K562 (cell line): ENCODE measurements around the gene RPS10. TPM values are rescaled to one million over a fixed set of nuclear protein-coding genes. Genes with fewer than 3 reads are reported as not detected.
A peak's percentile ranks its signal among the peaks of the same experiment; 100 is the strongest.

Experiments
- CBX8 ChIP-seq: fragments of 200-600 bp; sonication (generic); IDR thresholded peaks from 2 replicates; pipeline ENCODE4 v1.6.1; 2012; ENCODE audit warnings: borderline replicate concordance, mixed run types, low read depth, mild to moderate bottlenecking, moderate library complexity, mixed read lengths, low read length, control low read depth, inconsistent platforms; ENCODE audit not compliant: poor library complexity, severe bottlenecking; ENCODE audit errors: extremely low read depth
- CREB1 ChIP-seq, 2 experiments: sonication (generic) in 1 of 2; formaldehyde crosslinking in 1 of 2; IDR thresholded peaks; 2 replicates each; pipeline versions ENCODE4 v1.6.1 to v1.8.0; 2012 to 2022; ENCODE audit warnings: inconsistent platforms in 1 of 2, mild to moderate bottlenecking in 1 of 2, missing genetic modification reagents in 1 of 2, moderate library complexity in 1 of 2
- E4F1 ChIP-seq: fragments of 250-450 bp; sonication (Bioruptor Pico); IDR thresholded peaks from 2 replicates; pipeline ENCODE4 v1.5.0; 2021; ENCODE audit warnings: mild to moderate bottlenecking, borderline replicate concordance
- FOXJ3 ChIP-seq: sonication (generic); formaldehyde crosslinking; IDR thresholded peaks from 2 replicates; pipeline ENCODE4 v1.4.0; 2020; ENCODE audit warnings: mild to moderate bottlenecking, missing genetic modification reagents
- HLTF ChIP-seq: fragments of 450-650 bp; IDR thresholded peaks from 2 replicates; pipeline ENCODE4 v1.6.1; 2016
- HMGXB4 ChIP-seq: sonication (generic); formaldehyde crosslinking; IDR thresholded peaks from 2 replicates; pipeline ENCODE4 v1.8.1; 2023; ENCODE audit warnings: mild to moderate bottlenecking, missing genetic modification reagents
- HNRNPLL ChIP-seq: fragments of 200-400 bp; formaldehyde crosslinking; IDR thresholded peaks from 2 replicates; pipeline ENCODE4 v1.6.1; 2017; ENCODE audit warnings: low read length, low read depth, mild to moderate bottlenecking; ENCODE audit not compliant: poor library complexity, severe bottlenecking
- KDM2B ChIP-seq: fragments of 250-450 bp; sonication (Bioruptor Pico); IDR thresholded peaks from 2 replicates; pipeline ENCODE4 v1.8.0; 2021; ENCODE audit warnings: mild to moderate bottlenecking, moderate library complexity
- MEF2A ChIP-seq: IDR thresholded peaks from 2 replicates; pipeline ENCODE4 v1.6.1; 2011; ENCODE audit warnings: low read depth, mild to moderate bottlenecking, low read length, moderate library complexity; ENCODE audit not compliant: control insufficient read depth
- NR4A1 ChIP-seq, 2 experiments: fragments of 250-450 bp in 1 of 2; fragments of 450-650 bp in 1 of 2; sonication (Bioruptor Pico) in 1 of 2; IDR thresholded peaks; 2 replicates each; pipeline versions ENCODE4 v1.4.0 to v1.6.1; 2016 to 2020; ENCODE audit warnings: mild to moderate bottlenecking in 2 of 2, missing compliant biosample characterization in 1 of 2, missing genetic modification characterization in 1 of 2, moderate library complexity in 1 of 2
- OTX1 ChIP-seq: fragments of 450-650 bp; formaldehyde crosslinking; IDR thresholded peaks from 2 replicates; pipeline ENCODE4 v1.4.0; 2022; ENCODE audit warnings: mild to moderate bottlenecking
- RCOR1 ChIP-seq, 2 experiments: IDR thresholded peaks; 2 replicates each; pipeline ENCODE4 v1.6.1; 2012; ENCODE audit warnings: low read depth in 2 of 2, low read length in 2 of 2, borderline replicate concordance in 1 of 2, improper control_type of control experiment in 1 of 2
- SMAD4 ChIP-seq: fragments of 250-450 bp; sonication (Bioruptor Pico); conservative IDR thresholded peaks from 2 replicates; pipeline ENCODE4 v1.8.0; 2021; ENCODE audit warnings: inconsistent platforms, mild to moderate bottlenecking, moderate library complexity
- TAF15 ChIP-seq: fragments of 200-400 bp; formaldehyde crosslinking; IDR thresholded peaks from 2 replicates; pipeline ENCODE4 v1.6.1; 2017; ENCODE audit warnings: mild to moderate bottlenecking, low read depth, low read length, moderate library complexity
- ZFPM2 ChIP-seq: fragments of 250-450 bp; sonication (Bioruptor Pico); IDR thresholded peaks from 2 replicates; pipeline ENCODE4 v1.5.1; 2022; ENCODE audit warnings: mild to moderate bottlenecking
- ZNF766 ChIP-seq: fragments of 200-800 bp; sonication (Bioruptor generic); conservative IDR thresholded peaks from 2 replicates; pipeline ENCODE4 v1.6.1; 2016; ENCODE audit warnings: missing genetic modification characterization, missing compliant biosample characterization
- polyA plus RNA-seq, 8 experiments: library from polyadenylated mRNA; depleted of rRNA in 4 of 8; stranded (reverse) in 5 of 8; unstranded in 3 of 8; fragments of >200 nt; fragmentation: Nextera tagmentation in 2 of 8; fragmentation: Illumina TruSeq in 1 of 8; extraction: Ambion mirVana in 2 of 8; extraction: Trizol in 1 of 8; gene quantifications; 2 replicates each; pipeline versions ENCODE4 v1.2.1 to v1.2.3, GENCODE V29; 2011 to 2014; ENCODE audit warnings: inconsistent platforms in 1 of 8, missing spikeins in 1 of 8
- total RNA-seq, 7 experiments: library from RNA; depleted of rRNA in 6 of 7; stranded (reverse); fragments of >200 nt in 6 of 7; fragmentation: Illumina TruSeq in 2 of 7; extraction: Trizol in 2 of 7; gene quantifications; 2 replicates each; pipeline versions ENCODE4 v1.2.1 to v1.2.3, GENCODE V29; 2011 to 2021; ENCODE audit warnings: low replicate concordance in 1 of 7
- TF ChIP-seq, protein P1 (sequence below): fragments of 450-650 bp; formaldehyde crosslinking; IDR thresholded peaks from 2 replicates; pipeline ENCODE4 v1.4.0; 2022; ENCODE audit warnings: mild to moderate bottlenecking, moderate library complexity
- TF ChIP-seq, protein P2 (sequence below): fragments of 250-450 bp; sonication (Bioruptor Pico); IDR thresholded peaks from 2 replicates; pipeline ENCODE4 v1.4.0; 2020; ENCODE audit warnings: mild to moderate bottlenecking

Gene RPS10
- total and polyA plus RNA-seq, 9 of the 15 experiments (the other 6 are each of a cell fraction or from before 2014, with no cell fraction given) = 2,680 to 5,251 (median 3,876) TPM

DNA sequence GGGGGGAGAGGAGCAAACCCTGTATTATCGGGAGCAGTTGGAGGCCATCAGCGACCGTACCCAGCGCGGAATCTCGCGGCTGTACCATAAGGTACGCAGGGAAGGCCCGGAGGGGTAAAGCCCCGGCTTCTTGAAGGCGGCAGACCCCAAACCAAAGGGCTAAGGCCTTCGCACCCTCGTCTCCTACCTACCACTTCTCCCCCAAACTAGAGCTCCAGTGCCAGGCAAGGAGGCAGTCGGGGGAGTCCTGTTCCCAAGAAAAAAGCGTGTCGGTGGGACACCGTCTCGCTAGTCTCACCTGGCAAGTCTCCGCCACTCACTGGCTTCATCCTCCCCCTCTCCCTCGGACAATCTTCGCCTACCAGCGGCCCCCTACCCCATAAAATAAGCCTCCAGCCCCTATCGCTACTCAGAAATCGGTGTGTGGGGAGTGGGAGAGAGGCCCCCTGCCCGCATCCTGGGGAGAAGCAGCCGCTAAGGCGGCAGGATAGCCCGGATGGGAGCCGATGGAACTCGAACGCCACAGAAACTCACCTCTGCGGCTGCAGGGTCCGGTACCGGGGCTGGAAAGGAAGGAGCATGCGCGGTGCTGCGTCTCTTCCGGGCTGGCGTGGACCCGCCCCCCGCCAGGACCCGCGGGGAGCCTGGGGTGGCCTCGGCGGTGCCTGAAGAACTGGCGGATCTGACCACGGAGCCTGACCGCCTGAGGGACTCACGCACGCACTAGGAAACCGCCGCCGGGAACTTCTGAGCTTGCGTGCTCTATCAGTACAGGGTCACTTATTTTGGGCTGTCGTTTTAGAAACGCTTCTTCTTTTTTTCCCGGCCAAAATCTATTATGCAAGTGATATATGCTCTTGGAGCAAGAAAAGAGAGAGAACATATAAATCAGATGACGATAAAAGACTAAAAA is at the start of gene RPS10 (continued):
- TF ChIP-seq KDM2B (CRISPR knock-in tag) (0 out of 2 replicates have a peak, but pooled peaks have one; percentile 27), CREB1 (IDR thresholded peaks at IDR 0.05) (peak; percentile 75), CREB1 (CRISPR knock-in tag; IDR thresholded peaks at IDR 0.05) (peak; percentile 54; the same call in 1 of the 2 replicates), CBX8 (no peak), NR4A1 (CRISPR knock-in tag; IDR thresholded peaks at IDR 0.05) (0 out of 2 replicates have a peak, but pooled peaks have one; percentile 71), NR4A1 (tag; IDR thresholded peaks at IDR 0.05) (peak; percentile 63; the same call in 1 of the 2 replicates), FOXJ3 (no peak), HLTF (peak; percentile 40; the same call in 1 of the 2 replicates), OTX1 (no peak), MEF2A (no peak), RCOR1 (IDR thresholded peaks at IDR 0.05; ENCODE audit: borderline replicate concordance in 1 of 2, low read depth in 2 of 2, low read length in 2 of 2) (0 out of 4 replicates have a peak, but pooled peaks of 1 of the 2 experiments have one; percentile 19), ZFPM2 (CRISPR knock-in tag) (0 out of 2 replicates have a peak, but pooled peaks have one; percentile 59), TAF15 (no peak), SMAD4 (CRISPR knock-in tag) (peak; percentile 39; the same call in 1 of the 2 replicates), E4F1 (peak; percentile 39; the same call in 1 of the 2 replicates), HNRNPLL (peak; percentile 64), HMGXB4 (CRISPR knock-in tag) (0 out of 2 replicates have a peak, but pooled peaks have one; percentile 33), ZNF766 (0 out of 2 replicates have a peak, but pooled peaks have one; percentile 55)
- TF ChIP-seq, protein P1, sequence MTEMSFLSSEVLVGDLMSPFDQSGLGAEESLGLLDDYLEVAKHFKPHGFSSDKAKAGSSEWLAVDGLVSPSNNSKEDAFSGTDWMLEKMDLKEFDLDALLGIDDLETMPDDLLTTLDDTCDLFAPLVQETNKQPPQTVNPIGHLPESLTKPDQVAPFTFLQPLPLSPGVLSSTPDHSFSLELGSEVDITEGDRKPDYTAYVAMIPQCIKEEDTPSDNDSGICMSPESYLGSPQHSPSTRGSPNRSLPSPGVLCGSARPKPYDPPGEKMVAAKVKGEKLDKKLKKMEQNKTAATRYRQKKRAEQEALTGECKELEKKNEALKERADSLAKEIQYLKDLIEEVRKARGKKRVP (CRISPR knock-in tag) = no peak
- TF ChIP-seq, protein P2, sequence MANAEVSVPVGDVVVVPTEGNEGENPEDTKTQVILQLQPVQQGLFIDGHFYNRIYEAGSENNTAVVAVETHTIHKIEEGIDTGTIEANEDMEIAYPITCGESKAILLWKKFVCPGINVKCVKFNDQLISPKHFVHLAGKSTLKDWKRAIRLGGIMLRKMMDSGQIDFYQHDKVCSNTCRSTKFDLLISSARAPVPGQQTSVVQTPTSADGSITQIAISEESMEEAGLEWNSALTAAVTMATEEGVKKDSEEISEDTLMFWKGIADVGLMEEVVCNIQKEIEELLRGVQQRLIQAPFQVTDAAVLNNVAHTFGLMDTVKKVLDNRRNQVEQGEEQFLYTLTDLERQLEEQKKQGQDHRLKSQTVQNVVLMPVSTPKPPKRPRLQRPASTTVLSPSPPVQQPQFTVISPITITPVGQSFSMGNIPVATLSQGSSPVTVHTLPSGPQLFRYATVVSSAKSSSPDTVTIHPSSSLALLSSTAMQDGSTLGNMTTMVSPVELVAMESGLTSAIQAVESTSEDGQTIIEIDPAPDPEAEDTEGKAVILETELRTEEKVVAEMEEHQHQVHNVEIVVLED = peak; percentile 63
